Measurements from ENCODE around the gene EIF4ENIF1. TPM values are rescaled to one million over a fixed set of nuclear protein-coding genes. Genes with fewer than 3 reads are reported as not detected.

The EIF4ENIF1 gene
- total and polyA plus RNA-seq, 9 of the 15 experiments (the other 6 are each of a cell fraction or from before 2014, with no cell fraction given): 2.5 to 24.9 (median 15.8) TPM

DNA sequence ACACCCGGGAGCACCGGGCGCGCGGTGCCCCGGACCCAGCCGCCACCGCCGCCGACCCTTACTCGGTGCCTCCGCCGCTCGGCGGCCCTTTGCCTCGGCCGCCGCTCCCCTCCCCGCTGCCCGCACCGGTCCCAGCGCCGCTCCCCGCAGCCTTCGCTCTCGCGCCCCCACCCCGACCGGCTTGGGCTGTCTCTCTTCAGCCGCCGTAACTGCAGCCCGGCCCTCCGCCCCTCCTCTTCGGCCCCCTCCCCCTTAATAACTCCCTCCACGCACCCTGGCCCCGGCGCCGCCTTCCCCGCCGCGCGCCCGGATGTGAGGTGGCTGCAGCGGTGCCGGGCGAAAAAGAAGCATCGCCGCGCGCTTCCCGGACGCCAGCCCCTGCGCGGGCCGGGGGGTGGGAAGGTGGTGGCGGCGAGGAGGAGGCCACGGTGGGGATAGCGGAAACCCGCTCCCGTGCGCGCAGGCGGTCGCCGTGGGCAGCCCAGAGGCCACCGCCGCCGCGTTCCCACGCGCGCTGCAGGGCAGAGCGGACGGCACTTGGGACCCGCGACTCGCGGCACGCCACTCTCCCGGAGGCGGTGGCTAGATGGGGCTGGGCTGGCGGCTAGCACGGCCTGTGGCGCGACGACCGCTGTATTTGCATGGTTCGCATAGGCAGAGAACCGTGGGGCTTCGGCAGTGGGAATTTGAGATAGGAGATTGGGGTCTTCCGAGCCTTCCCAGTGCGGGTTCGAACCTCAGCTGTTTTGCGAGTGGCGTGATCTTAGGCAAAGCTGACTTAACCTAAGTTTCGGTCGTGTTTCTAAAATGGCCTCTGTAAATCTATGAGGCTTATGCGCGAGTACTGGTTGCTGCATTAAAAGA lies at the start of gene EIF4ENIF1 (continued):
- TF ChIP-seq KDM5B (IDR thresholded peaks at IDR 0.05; ENCODE audit: insufficient replicate concordance, low read depth, low read length): peak; percentile 48
- TF ChIP-seq NCOA2 (IDR thresholded peaks at IDR 0.05; ENCODE audit: partially characterized antibody in 2 of 2): peak in 1 of 2 experiments; percentile 96
- no peak for TF ChIP-seq ZNF124 (CRISPR knock-in tag; IDR thresholded peaks at IDR 0.05)
- TF ChIP-seq NCOA1 (IDR thresholded peaks at IDR 0.05; ENCODE audit: low read depth): no peak
- TF ChIP-seq THRAP3 (IDR thresholded peaks at IDR 0.05; ENCODE audit: borderline replicate concordance): no peak
- no peak for TF ChIP-seq ZNF274 (IDR thresholded peaks at IDR 0.05; ENCODE audit: borderline replicate concordance, low read depth, low read length)
- no peak for TF ChIP-seq TSC22D4 (tag; IDR thresholded peaks at IDR 0.05)
- no peak for TF ChIP-seq HDAC3 (IDR thresholded peaks at IDR 0.05; ENCODE audit: borderline replicate concordance, partially characterized antibody)
- no peak for TF ChIP-seq XRCC4 (IDR thresholded peaks at IDR 0.05; ENCODE audit: extremely low read depth, insufficient read depth, insufficient read length)
- TF ChIP-seq TARDBP (IDR thresholded peaks at IDR 0.05): peak; percentile 89
- TF ChIP-seq ARNT (IDR thresholded peaks at IDR 0.05): no peak
- 0 out of 2 replicates have a peak, but pooled peaks have one; percentile 51 for TF ChIP-seq GABPB1 (CRISPR knock-in tag; IDR thresholded peaks at IDR 0.05)
- TF ChIP-seq E2F3 (CRISPR knock-in tag; IDR thresholded peaks at IDR 0.05): no peak
- no peak for TF ChIP-seq ZNF140 (CRISPR knock-in tag; IDR thresholded peaks at IDR 0.05)
- no peak for TF ChIP-seq BCOR (IDR thresholded peaks at IDR 0.05)
- TF ChIP-seq MIER1 (IDR thresholded peaks at IDR 0.05; ENCODE audit: low read depth): no peak
- TF ChIP-seq CLOCK (CRISPR knock-in tag; IDR thresholded peaks at IDR 0.05; ENCODE audit: borderline replicate concordance): no peak
- TF ChIP-seq, protein P1, sequence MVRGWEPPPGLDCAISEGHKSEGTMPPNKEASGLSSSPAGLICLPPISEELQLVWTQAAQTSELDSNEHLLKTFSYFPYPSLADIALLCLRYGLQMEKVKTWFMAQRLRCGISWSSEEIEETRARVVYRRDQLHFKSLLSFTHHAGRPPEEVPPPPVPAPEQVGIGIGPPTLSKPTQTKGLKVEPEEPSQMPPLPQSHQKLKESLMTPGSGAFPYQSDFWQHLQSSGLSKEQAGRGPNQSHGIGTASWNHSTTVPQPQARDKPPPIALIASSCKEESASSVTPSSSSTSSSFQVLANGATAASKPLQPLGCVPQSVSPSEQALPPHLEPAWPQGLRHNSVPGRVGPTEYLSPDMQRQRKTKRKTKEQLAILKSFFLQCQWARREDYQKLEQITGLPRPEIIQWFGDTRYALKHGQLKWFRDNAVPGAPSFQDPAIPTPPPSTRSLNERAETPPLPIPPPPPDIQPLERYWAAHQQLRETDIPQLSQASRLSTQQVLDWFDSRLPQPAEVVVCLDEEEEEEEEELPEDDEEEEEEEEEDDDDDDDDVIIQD (CRISPR knock-in tag; IDR thresholded peaks at IDR 0.05): no peak
- TF ChIP-seq HNRNPH1 (optimal IDR thresholded peaks at IDR 0.05; ENCODE audit: low read depth, low read length): no peak
- TF ChIP-seq ETV1 (tag; conservative IDR thresholded peaks at IDR 0.05; ENCODE audit: low read depth): no peak; the same call in 1 of the 2 replicates
- TF ChIP-seq STAT5B (CRISPR knock-in tag; IDR thresholded peaks at IDR 0.05): no peak
- TF ChIP-seq POLR3G (IDR thresholded peaks at IDR 0.05; ENCODE audit: extremely low read depth, insufficient read length, insufficient replicate concordance): no peak
- TF ChIP-seq SRSF9 (IDR thresholded peaks at IDR 0.05; ENCODE audit: borderline replicate concordance, low read depth, low read length): no peak
- no peak for TF ChIP-seq SIX5 (IDR thresholded peaks at IDR 0.05; ENCODE audit: borderline replicate concordance in 1 of 2, insufficient read depth in 1 of 2, low read depth in 1 of 2, low read length in 2 of 2)
